HG03354 (cell line): ENCODE measurements around the gene PIPOX.

Experiments
- ATAC-seq: cut with Tn5 transposase; IDR thresholded peaks from one replicate; pipeline ENCODE4 v1.9.1; 2021; ENCODE audit warnings: mild to moderate bottlenecking; ENCODE audit not compliant: unreplicated experiment, poor library complexity, severe bottlenecking

The PIPOX gene

GRCh38 chr17:29091606-29092289, 48.8 kb downstream of the PIPOX start:
- ATAC-seq = no peak

GRCh38 chr17:29093090-29093871, 50.3 kb downstream of the PIPOX start:
- no peak for ATAC-seq

DNA sequence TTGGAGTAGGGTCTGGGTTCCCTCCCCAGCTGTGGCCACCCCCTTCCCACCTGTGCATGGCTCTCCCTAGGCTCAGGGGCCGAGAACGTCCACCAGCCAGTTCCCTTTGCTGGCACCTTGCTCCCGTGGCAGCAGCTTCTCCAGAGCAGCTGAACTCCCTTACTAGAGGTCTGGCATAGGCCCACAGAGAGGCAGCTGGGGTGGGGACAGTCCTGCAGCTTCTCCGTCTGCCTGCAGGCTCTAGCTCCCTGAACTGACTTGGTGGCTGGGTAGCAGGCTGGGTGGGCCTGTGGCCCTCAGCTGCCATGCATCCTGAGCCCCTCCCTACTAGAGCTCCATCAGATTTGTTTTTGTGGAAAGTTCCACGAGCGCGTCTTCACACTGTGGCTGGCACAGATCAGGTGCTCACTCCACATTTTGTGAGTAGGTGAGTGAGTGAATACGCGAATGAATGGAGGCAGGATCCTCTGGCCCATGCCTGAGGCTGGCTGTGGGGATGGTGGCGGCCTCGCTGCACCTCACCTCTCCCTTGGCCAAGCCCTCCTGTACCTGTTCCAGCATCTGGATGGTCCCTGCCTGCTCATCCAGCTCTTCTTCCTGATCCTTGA, 51.3 kb downstream of the PIPOX start:
- no peak for ATAC-seq

DNA sequence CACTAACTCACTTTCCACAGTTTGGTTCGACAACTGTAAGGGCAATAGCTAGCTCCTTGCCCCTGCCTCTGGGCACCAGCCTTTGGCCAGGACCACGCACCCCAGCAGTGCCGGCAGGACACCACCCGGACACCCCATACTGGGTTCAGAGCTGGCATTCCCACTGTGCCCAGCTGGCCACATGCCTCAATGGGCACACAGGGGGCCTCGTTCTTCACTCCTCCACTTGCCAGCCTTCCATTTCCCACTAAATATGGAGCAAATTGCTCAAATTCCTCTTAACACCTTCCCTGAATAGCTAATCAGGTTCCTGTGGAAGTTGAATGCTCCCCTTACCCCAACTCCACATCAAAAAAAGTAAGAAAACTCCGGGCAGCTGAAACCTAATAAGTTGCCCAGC, 52.5 kb downstream of the PIPOX start:
- ATAC-seq = no peak

- ATAC-seq = no peak
Observed at GRCh38 chr17:29096094-29096493, 53.2 kb downstream of the PIPOX start.

- ATAC-seq = no peak
Observed at GRCh38 chr17:29099527-29099926, 56.6 kb downstream of the PIPOX start.

DNA sequence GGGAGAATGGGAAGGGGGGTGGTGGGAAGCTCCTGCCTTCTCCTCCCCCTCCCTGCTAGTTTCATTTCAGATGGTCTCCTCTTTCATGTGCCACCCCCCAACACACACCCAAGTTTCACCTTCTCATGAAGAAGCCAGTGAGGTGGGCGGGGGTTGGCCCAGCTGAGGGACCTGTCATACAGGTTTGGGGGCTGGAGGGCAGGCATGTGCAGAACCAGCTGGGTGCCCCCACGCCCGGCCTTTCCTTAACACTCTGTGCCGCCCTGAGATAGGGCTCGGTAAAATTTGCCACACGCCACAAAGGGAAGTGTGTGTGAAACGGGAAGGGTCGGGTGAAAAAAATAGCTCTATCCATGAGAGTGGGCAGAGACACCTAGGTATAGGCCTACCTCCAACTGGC, 57.4 kb downstream of the PIPOX start:
- ATAC-seq = no peak

- no peak for ATAC-seq
Observed at GRCh38 chr17:29102046-29102445, 59.1 kb downstream of the PIPOX start.

DNA sequence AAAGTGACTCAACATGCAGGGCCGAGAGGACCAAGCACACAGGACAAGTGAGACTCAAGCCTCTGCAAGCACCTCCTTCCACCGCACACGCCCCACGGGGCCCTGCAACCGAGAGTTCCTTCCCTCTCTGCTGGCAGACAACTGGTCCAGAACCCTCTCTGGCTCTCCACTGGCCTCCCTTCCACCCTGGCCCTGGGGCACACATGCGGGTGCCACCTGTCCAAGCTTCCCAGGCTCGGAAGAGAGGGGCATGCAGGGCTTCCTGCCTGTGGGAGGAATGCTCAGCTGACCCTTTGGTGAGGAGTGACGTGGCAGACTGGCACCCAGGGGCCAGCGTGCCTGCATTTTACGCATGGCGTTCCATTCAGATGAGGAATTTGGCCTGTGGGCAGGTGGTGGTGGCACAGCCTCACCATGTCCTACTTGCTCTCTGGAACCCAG, 59.8 kb downstream of the PIPOX start:
- no peak for ATAC-seq

GRCh38 chr17:29103341-29103740, 60.4 kb downstream of the PIPOX start:
- ATAC-seq = no peak
